ENCODE measurements around the gene CD2.
A peak's percentile ranks its signal among the peaks of the same experiment; 100 is the strongest.

Gene CD2

GRCh38 chr1:116804736-116805135, 50.5 kb downstream of the CD2 start:
- Histone ChIP-seq H3K9ac (ENCODE audit: low read depth in 1 of 2, low read length in 2 of 2) (no peak overlapping the region), H3K4me1 (ENCODE audit: control insufficient read depth in 2 of 2, insufficient read depth in 2 of 2, low read length in 2 of 2) (no peaks in the 10 kb centered on the region), H3K4me3 (ENCODE audit: low read length in 2 of 2) (no peak overlapping the region), H3K9me3 (ENCODE audit: control insufficient read depth in 2 of 2, low read length in 2 of 2) (no peaks in the 10 kb centered on the region), H3K27ac (ENCODE audit: low read depth in 2 of 2, low read length in 2 of 2) (no peak overlapping the region), H3K27me3 (ENCODE audit: control insufficient read depth in 2 of 2, insufficient read depth in 2 of 2, low read length in 2 of 2) (no peaks in the 10 kb centered on the region), H3K36me3 (ENCODE audit: control insufficient read depth in 2 of 2, insufficient read depth in 2 of 2, low read length in 2 of 2) (no peaks in the 10 kb centered on the region)

DNA sequence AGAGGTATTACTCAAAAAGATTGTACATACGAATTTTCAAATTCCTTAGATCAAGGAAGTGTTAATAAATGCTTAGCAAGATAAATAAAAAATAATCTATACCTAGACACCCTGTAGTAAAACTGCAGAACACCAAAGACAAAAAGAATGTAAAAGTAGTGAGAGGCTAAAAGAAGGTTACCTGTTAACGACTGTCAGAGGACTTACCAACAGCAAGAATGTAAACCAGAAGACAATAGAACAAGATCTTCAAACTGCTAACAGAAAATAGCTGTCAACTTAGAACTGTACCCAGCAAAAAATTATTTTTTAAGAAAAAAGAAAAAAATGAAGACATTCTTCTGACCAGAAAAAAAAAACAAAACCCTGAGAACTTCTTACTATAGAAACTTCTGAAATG, 51.2 kb downstream of the CD2 start:
- no peak overlapping the region for H3K9ac ChIP-seq (ENCODE audit: low read depth in 1 of 2, low read length in 2 of 2)
- H3K27me3 ChIP-seq (ENCODE audit: control insufficient read depth in 2 of 2, insufficient read depth in 2 of 2, low read length in 2 of 2), result no peaks in the 10 kb centered on the region
- no peaks in the 10 kb centered on the region for H3K4me1 ChIP-seq (ENCODE audit: control insufficient read depth in 2 of 2, insufficient read depth in 2 of 2, low read length in 2 of 2)
- no peak overlapping the region for H3K27ac ChIP-seq (ENCODE audit: low read depth in 2 of 2, low read length in 2 of 2)
- no peak overlapping the region for H3K4me3 ChIP-seq (ENCODE audit: low read length in 2 of 2)
- no peaks in the 10 kb centered on the region for H3K9me3 ChIP-seq (ENCODE audit: control insufficient read depth in 2 of 2, low read length in 2 of 2)
- no peaks in the 10 kb centered on the region for H3K36me3 ChIP-seq (ENCODE audit: control insufficient read depth in 2 of 2, insufficient read depth in 2 of 2, low read length in 2 of 2)

GRCh38 chr1:116806245-116806644, 52.0 kb downstream of the CD2 start:
- Histone ChIP-seq H3K27ac (ENCODE audit: low read depth in 2 of 2, low read length in 2 of 2) (peak overlapping the region in 1 of 2 donors; percentile 40), H3K4me1 (ENCODE audit: control insufficient read depth in 2 of 2, insufficient read depth in 2 of 2, low read length in 2 of 2) (no peaks in the 10 kb centered on the region), H3K9me3 (ENCODE audit: control insufficient read depth in 2 of 2, low read length in 2 of 2) (no peaks in the 10 kb centered on the region), H3K9ac (ENCODE audit: low read depth in 1 of 2, low read length in 2 of 2) (no peak overlapping the region), H3K4me3 (ENCODE audit: low read length in 2 of 2) (no peak overlapping the region), H3K36me3 (ENCODE audit: control insufficient read depth in 2 of 2, insufficient read depth in 2 of 2, low read length in 2 of 2) (no peaks in the 10 kb centered on the region), H3K27me3 (ENCODE audit: control insufficient read depth in 2 of 2, insufficient read depth in 2 of 2, low read length in 2 of 2) (no peaks in the 10 kb centered on the region)

GRCh38 chr1:116806671-116807070, 52.4 kb downstream of the CD2 start:
- H3K36me3 ChIP-seq (ENCODE audit: control insufficient read depth in 2 of 2, insufficient read depth in 2 of 2, low read length in 2 of 2), result no peaks in the 10 kb centered on the region
- H3K4me3 ChIP-seq (ENCODE audit: low read length in 2 of 2), result no peak overlapping the region
- H3K4me1 ChIP-seq (ENCODE audit: control insufficient read depth in 2 of 2, insufficient read depth in 2 of 2, low read length in 2 of 2), result no peaks in the 10 kb centered on the region
- H3K27ac ChIP-seq (ENCODE audit: low read depth in 2 of 2, low read length in 2 of 2), result peak overlapping the region; percentile 24 to 26
- no peaks in the 10 kb centered on the region for H3K9me3 ChIP-seq (ENCODE audit: control insufficient read depth in 2 of 2, low read length in 2 of 2)
- H3K27me3 ChIP-seq (ENCODE audit: control insufficient read depth in 2 of 2, insufficient read depth in 2 of 2, low read length in 2 of 2), result no peaks in the 10 kb centered on the region
- H3K9ac ChIP-seq (ENCODE audit: low read depth in 1 of 2, low read length in 2 of 2), result no peak overlapping the region

- Histone ChIP-seq H3K27ac (ENCODE audit: low read depth in 2 of 2, low read length in 2 of 2) (peak overlapping the region; percentile 33 to 56), H3K27me3 (ENCODE audit: control insufficient read depth in 2 of 2, insufficient read depth in 2 of 2, low read length in 2 of 2) (no peaks in the 10 kb centered on the region)
Measured at GRCh38 chr1:116807394-116808199, 53.4 kb downstream of the CD2 start.

DNA sequence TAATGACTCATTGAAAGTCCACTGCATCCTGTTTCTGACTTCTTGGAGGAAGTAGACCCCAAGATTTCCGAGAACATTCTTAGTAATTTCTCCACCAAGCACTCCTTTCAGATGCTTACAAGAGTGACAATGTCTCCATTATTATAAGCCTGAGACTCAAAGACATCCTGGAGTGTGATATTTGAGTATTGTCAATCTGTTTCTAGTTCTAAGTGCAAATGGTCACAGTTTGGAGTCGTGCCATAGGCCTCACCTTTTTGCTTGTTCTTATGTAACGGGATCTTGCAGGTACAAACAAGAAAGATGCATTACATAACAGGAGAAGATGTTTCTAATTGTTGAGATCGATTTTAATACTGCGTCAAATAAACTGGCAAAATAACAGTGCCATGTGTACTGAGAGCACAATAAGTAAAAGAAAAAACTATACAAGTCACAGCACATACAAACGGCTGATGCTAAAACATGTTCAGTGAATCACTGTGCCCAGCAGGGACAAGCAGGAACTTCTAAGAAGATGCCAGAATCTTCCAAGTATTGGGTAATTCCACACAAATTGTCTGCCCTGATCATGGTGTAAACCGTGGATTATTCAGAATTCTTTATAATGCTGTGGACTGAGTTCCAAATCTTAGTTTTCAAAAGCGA, 54.1 kb downstream of the CD2 start:
- Histone ChIP-seq H3K4me1 (ENCODE audit: control insufficient read depth in 2 of 2, insufficient read depth in 2 of 2, low read length in 2 of 2) (no peaks in the 10 kb centered on the region), H3K27ac (ENCODE audit: low read depth in 2 of 2, low read length in 2 of 2) (peak overlapping the region in 1 of 2 donors; percentile 33), H3K27me3 (ENCODE audit: control insufficient read depth in 2 of 2, insufficient read depth in 2 of 2, low read length in 2 of 2) (no peaks in the 10 kb centered on the region), H3K36me3 (ENCODE audit: control insufficient read depth in 2 of 2, insufficient read depth in 2 of 2, low read length in 2 of 2) (no peaks in the 10 kb centered on the region), H3K9ac (ENCODE audit: low read depth in 1 of 2, low read length in 2 of 2) (no peak overlapping the region), H3K4me3 (ENCODE audit: low read length in 2 of 2) (no peak overlapping the region), H3K9me3 (ENCODE audit: control insufficient read depth in 2 of 2, low read length in 2 of 2) (no peaks in the 10 kb centered on the region)

More at GRCh38 chr1:116807394-116808199, 53.4 kb downstream of the CD2 start:
- Histone ChIP-seq H3K36me3 (ENCODE audit: control insufficient read depth in 2 of 2, insufficient read depth in 2 of 2, low read length in 2 of 2) (no peaks in the 10 kb centered on the region), H3K4me1 (ENCODE audit: control insufficient read depth in 2 of 2, insufficient read depth in 2 of 2, low read length in 2 of 2) (no peaks in the 10 kb centered on the region), H3K9ac (ENCODE audit: low read depth in 1 of 2, low read length in 2 of 2) (no peak overlapping the region), H3K9me3 (ENCODE audit: control insufficient read depth in 2 of 2, low read length in 2 of 2) (no peaks in the 10 kb centered on the region), H3K4me3 (ENCODE audit: low read length in 2 of 2) (no peak overlapping the region)

DNA sequence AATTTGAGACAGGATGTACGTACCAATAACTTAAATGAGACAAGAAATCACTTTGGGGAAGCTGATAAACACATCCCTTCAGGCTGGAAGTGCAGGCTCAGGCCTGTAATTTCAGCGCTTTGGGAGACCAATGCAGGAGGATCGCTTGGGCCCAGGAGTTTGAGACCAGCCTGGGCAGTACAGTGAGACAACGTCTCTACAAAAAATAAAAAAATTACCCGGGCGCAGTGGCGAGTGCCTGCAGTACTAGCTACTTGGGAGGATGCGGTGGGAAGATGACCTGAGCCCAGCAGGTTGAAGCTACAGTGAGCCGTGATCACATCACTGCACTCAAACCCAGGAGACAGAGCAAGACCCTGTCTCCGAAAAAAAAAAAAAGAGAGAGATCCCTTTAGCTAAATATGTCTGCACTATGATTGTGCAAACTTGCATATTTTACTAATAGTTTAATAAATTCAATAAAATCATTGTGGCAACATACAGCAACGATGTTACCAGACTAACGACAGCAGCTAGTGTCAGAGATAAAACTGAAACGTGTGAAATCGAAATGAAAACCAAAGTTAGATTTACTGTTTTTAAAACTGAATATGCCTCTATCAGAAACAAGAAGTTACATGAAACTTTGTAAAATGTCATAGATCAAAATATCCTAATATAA, 54.7 kb downstream of the CD2 start:
- Histone ChIP-seq H3K27ac (ENCODE audit: low read depth in 2 of 2, low read length in 2 of 2) (peak overlapping the region in 1 of 2 donors; percentile 33), H3K9ac (ENCODE audit: low read depth in 1 of 2, low read length in 2 of 2) (no peak overlapping the region), H3K4me1 (ENCODE audit: control insufficient read depth in 2 of 2, insufficient read depth in 2 of 2, low read length in 2 of 2) (no peaks in the 10 kb centered on the region), H3K9me3 (ENCODE audit: control insufficient read depth in 2 of 2, low read length in 2 of 2) (no peaks in the 10 kb centered on the region), H3K27me3 (ENCODE audit: control insufficient read depth in 2 of 2, insufficient read depth in 2 of 2, low read length in 2 of 2) (no peaks in the 10 kb centered on the region), H3K36me3 (ENCODE audit: control insufficient read depth in 2 of 2, insufficient read depth in 2 of 2, low read length in 2 of 2) (no peaks in the 10 kb centered on the region), H3K4me3 (ENCODE audit: low read length in 2 of 2) (no peak overlapping the region)

DNA sequence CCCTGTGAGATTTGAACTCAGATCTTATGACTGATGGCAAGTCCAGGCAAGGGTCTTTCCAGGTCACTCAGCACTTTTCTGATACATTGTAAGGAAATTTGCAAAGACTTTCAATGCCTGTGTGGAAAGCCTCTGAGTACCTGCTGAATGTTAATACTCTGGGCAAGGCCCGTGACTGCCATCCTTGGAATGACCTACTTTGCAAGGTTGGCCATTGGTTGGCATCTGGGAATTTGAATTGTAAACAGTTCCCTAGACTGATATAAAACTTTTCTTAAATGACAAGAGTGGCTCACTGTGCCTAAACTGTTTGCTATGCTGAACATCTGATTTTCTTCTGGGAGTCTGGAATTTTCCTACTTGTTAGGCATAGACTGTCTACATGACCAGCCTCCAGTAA, 57.1 kb downstream of the CD2 start:
- Histone ChIP-seq H3K4me1 (ENCODE audit: control insufficient read depth in 2 of 2, insufficient read depth in 2 of 2, low read length in 2 of 2) (no peaks in the 10 kb centered on the region), H3K36me3 (ENCODE audit: control insufficient read depth in 2 of 2, insufficient read depth in 2 of 2, low read length in 2 of 2) (no peaks in the 10 kb centered on the region), H3K27ac (ENCODE audit: low read depth in 2 of 2, low read length in 2 of 2) (no peak overlapping the region), H3K27me3 (ENCODE audit: control insufficient read depth in 2 of 2, insufficient read depth in 2 of 2, low read length in 2 of 2) (no peaks in the 10 kb centered on the region), H3K4me3 (ENCODE audit: low read length in 2 of 2) (no peak overlapping the region), H3K9ac (ENCODE audit: low read depth in 1 of 2, low read length in 2 of 2) (no peak overlapping the region), H3K9me3 (ENCODE audit: control insufficient read depth in 2 of 2, low read length in 2 of 2) (no peaks in the 10 kb centered on the region)

GRCh38 chr1:116814926-116815723, 60.9 kb downstream of the CD2 start:
- Histone ChIP-seq H3K4me3 (ENCODE audit: low read length in 2 of 2) (no peak overlapping the region), H3K9ac (ENCODE audit: low read depth in 1 of 2, low read length in 2 of 2) (no peak overlapping the region), H3K27ac (ENCODE audit: low read depth in 2 of 2, low read length in 2 of 2) (no peak overlapping the region), H3K9me3 (ENCODE audit: control insufficient read depth in 2 of 2, low read length in 2 of 2) (no peaks in the 10 kb centered on the region), H3K36me3 (ENCODE audit: control insufficient read depth in 2 of 2, insufficient read depth in 2 of 2, low read length in 2 of 2) (no peaks in the 10 kb centered on the region), H3K4me1 (ENCODE audit: control insufficient read depth in 2 of 2, insufficient read depth in 2 of 2, low read length in 2 of 2) (no peaks in the 10 kb centered on the region), H3K27me3 (ENCODE audit: control insufficient read depth in 2 of 2, insufficient read depth in 2 of 2, low read length in 2 of 2) (no peaks in the 10 kb centered on the region)
